ENCODE results near the gene PLXDC2. TPM values are rescaled to one million over a fixed set of nuclear protein-coding genes. Genes with fewer than 3 reads are reported as not detected.

PLXDC2 gene
- total and polyA plus RNA-seq, 10 donors: 1.8 to 50.4 (median 29.7) TPM

GRCh38 chr10:20002657-20003056, 186.4 kb downstream of the PLXDC2 start:
- no peaks in the 10 kb centered on the region for H3K27me3 ChIP-seq (replicated peaks in 1 of 7)
- DNase-seq: no peak
- H3K4me3 ChIP-seq: peak overlapping the region in 1 of 8 donors; percentile 52
- H3K27ac ChIP-seq: peak overlapping the region in 6 of 8 donors; percentile 80 to 95 (median 88)
- intact Hi-C loops (cut with DNase I; ENCODE audit: low total_unique reads): no loop called here
- 76 to 96% (median 93%) methylated on average over 3 of the region's 3 CpGs for WGBS, 5 donors
- H3K4me1 ChIP-seq: peaks cover 0 to 54% (median 27%) of the 10 kb centered on the region in 6 donors
- no peaks in the 10 kb centered on the region for H3K36me3 ChIP-seq
- no peaks in the 10 kb centered on the region for H3K9me3 ChIP-seq
- TF ChIP-seq POLR2AphosphoS5 (IDR thresholded peaks at IDR 0.05) (no peak), CTCF (IDR thresholded peaks at IDR 0.05 in 8 of 11, conservative IDR thresholded peaks at IDR 0.05 in 3 of 11) (no peak), POLR2A (IDR thresholded peaks at IDR 0.05) (no peak)

GRCh38 chr10:20004087-20004523, 187.9 kb downstream of the PLXDC2 start:
- intact Hi-C loops (cut with DNase I; ENCODE audit: low total_unique reads): no loop called here
- TF ChIP-seq CTCF (IDR thresholded peaks at IDR 0.05 in 8 of 11, conservative IDR thresholded peaks at IDR 0.05 in 3 of 11): no peak
- no peak for TF ChIP-seq POLR2A (IDR thresholded peaks at IDR 0.05)
- TF ChIP-seq POLR2AphosphoS5 (IDR thresholded peaks at IDR 0.05): no peak
- DNase-seq: peak; percentile 73
- Histone ChIP-seq H3K27ac (peak overlapping the region; percentile 61 to 95 (median 86)), H3K36me3 (no peaks in the 10 kb centered on the region), H3K9me3 (no peaks in the 10 kb centered on the region), H3K4me3 (peak overlapping the region in 1 of 8 donors; percentile 52), H3K4me1 (peaks cover 0 to 60% (median 29%) of the 10 kb centered on the region in 6 donors), H3K27me3 (replicated peaks in 1 of 7) (no peaks in the 10 kb centered on the region)
- 27 to 57% (median 37%) methylated on average over 3 of the region's 3 CpGs for WGBS, 5 donors

GRCh38 chr10:20005638-20006037, 189.4 kb downstream of the PLXDC2 start:
- Histone ChIP-seq H3K4me1 (peaks cover 0 to 60% (median 29%) of the 10 kb centered on the region in 6 donors), H3K36me3 (no peaks in the 10 kb centered on the region), H3K9me3 (no peaks in the 10 kb centered on the region), H3K27me3 (replicated peaks in 1 of 7) (no peaks in the 10 kb centered on the region), H3K4me3 (no peak overlapping the region), H3K27ac (peak overlapping the region in 6 of 8 donors; percentile 80 to 95 (median 88))
- DNase-seq: no peak
- intact Hi-C loops (cut with DNase I; ENCODE audit: low total_unique reads): no loop called here
- 93 to 96% (median 94%) methylated on average over 8 of the region's 8 CpGs for WGBS, 5 donors
- TF ChIP-seq POLR2AphosphoS5 (IDR thresholded peaks at IDR 0.05) (no peak), POLR2A (IDR thresholded peaks at IDR 0.05) (no peak), CTCF (IDR thresholded peaks at IDR 0.05 in 8 of 11, conservative IDR thresholded peaks at IDR 0.05 in 3 of 11) (no peak)

- TF ChIP-seq POLR2AphosphoS5 (IDR thresholded peaks at IDR 0.05): no peak
- no peak for TF ChIP-seq CTCF (IDR thresholded peaks at IDR 0.05 in 8 of 11, conservative IDR thresholded peaks at IDR 0.05 in 3 of 11)
- TF ChIP-seq POLR2A (IDR thresholded peaks at IDR 0.05): no peak
- intact Hi-C loops (cut with DNase I; ENCODE audit: low total_unique reads): no loop called here
- Histone ChIP-seq H3K36me3 (no peaks in the 10 kb centered on the region), H3K27me3 (replicated peaks in 1 of 7) (no peaks in the 10 kb centered on the region), H3K9me3 (no peaks in the 10 kb centered on the region), H3K4me1 (peaks cover 0 to 60% (median 29%) of the 10 kb centered on the region in 6 donors), H3K4me3 (no peak overlapping the region), H3K27ac (peak overlapping the region in 7 of 8 donors; percentile 21 to 95 (median 87))
- DNase-seq: no peak
- WGBS, 5 donors: 59 to 84% (median 73%) methylated on average over 4 of the region's 4 CpGs
Measured at GRCh38 chr10:20006169-20006870, 190.1 kb downstream of the PLXDC2 start.
